ENCODE data around the gene SMARCA4.

SMARCA4 gene

GRCh38 chr19:11010041-11010440, 49.2 kb downstream of the SMARCA4 start:
- H3K4me3 ChIP-seq (ENCODE audit: low read depth, low read length) = no peak overlapping the region

GRCh38 chr19:11012507-11012906, 51.7 kb downstream of the SMARCA4 start:
- H3K4me3 ChIP-seq (ENCODE audit: low read depth, low read length) = no peak overlapping the region

- H3K4me3 ChIP-seq (ENCODE audit: low read depth, low read length) = no peak overlapping the region
Measured at GRCh38 chr19:11013771-11014170, 52.9 kb downstream of the SMARCA4 start.

GRCh38 chr19:11014403-11014911, 53.6 kb downstream of the SMARCA4 start:
- no peak overlapping the region for H3K4me3 ChIP-seq (ENCODE audit: low read depth, low read length)

- no peak overlapping the region for H3K4me3 ChIP-seq (ENCODE audit: low read depth, low read length)
Measured at GRCh38 chr19:11016631-11017030, 55.8 kb downstream of the SMARCA4 start.

- H3K4me3 ChIP-seq (ENCODE audit: low read depth, low read length) = no peak overlapping the region
Measured at GRCh38 chr19:11017275-11018035, 56.6 kb downstream of the SMARCA4 start.

- no peak overlapping the region for H3K4me3 ChIP-seq (ENCODE audit: low read depth, low read length)
Measured at GRCh38 chr19:11018179-11018578, 57.3 kb downstream of the SMARCA4 start.

- no peak overlapping the region for H3K4me3 ChIP-seq (ENCODE audit: low read depth, low read length)
Measured at GRCh38 chr19:11018763-11019162, 57.9 kb downstream of the SMARCA4 start.

GRCh38 chr19:11019262-11019661, 58.4 kb downstream of the SMARCA4 start:
- no peak overlapping the region for H3K4me3 ChIP-seq (ENCODE audit: low read depth, low read length)

- no peak overlapping the region for H3K4me3 ChIP-seq (ENCODE audit: low read depth, low read length)
Measured at GRCh38 chr19:11019824-11020223, 59.0 kb downstream of the SMARCA4 start.

GRCh38 chr19:11020423-11020822, 59.6 kb downstream of the SMARCA4 start:
- H3K4me3 ChIP-seq (ENCODE audit: low read depth, low read length) = no peak overlapping the region

- no peak overlapping the region for H3K4me3 ChIP-seq (ENCODE audit: low read depth, low read length)
Measured at GRCh38 chr19:11020982-11021759, 60.3 kb downstream of the SMARCA4 start.

GRCh38 chr19:11021760-11022144, 60.9 kb downstream of the SMARCA4 start:
- H3K4me3 ChIP-seq (ENCODE audit: low read depth, low read length) = no peak overlapping the region

GRCh38 chr19:11023016-11023415, 62.2 kb downstream of the SMARCA4 start:
- no peak overlapping the region for H3K4me3 ChIP-seq (ENCODE audit: low read depth, low read length)

GRCh38 chr19:11023710-11024109, 62.9 kb downstream of the SMARCA4 start:
- no peak overlapping the region for H3K4me3 ChIP-seq (ENCODE audit: low read depth, low read length)

GRCh38 chr19:11024259-11024658, 63.4 kb downstream of the SMARCA4 start:
- H3K4me3 ChIP-seq (ENCODE audit: low read depth, low read length) = no peak overlapping the region

- H3K4me3 ChIP-seq (ENCODE audit: low read depth, low read length) = no peak overlapping the region
Measured at GRCh38 chr19:11025006-11025405, 64.2 kb downstream of the SMARCA4 start.

- no peak overlapping the region for H3K4me3 ChIP-seq (ENCODE audit: low read depth, low read length)
Measured at GRCh38 chr19:11025445-11025844, 64.6 kb downstream of the SMARCA4 start.

GRCh38 chr19:11025997-11026396, 65.2 kb downstream of the SMARCA4 start:
- no peak overlapping the region for H3K4me3 ChIP-seq (ENCODE audit: low read depth, low read length)

GRCh38 chr19:11027381-11027780, 66.6 kb downstream of the SMARCA4 start:
- H3K4me3 ChIP-seq (ENCODE audit: low read depth, low read length) = no peak overlapping the region

- no peak overlapping the region for H3K4me3 ChIP-seq (ENCODE audit: low read depth, low read length)
Measured at GRCh38 chr19:11028146-11028545, 67.3 kb downstream of the SMARCA4 start.

- H3K4me3 ChIP-seq (ENCODE audit: low read depth, low read length) = no peak overlapping the region
Measured at GRCh38 chr19:11031421-11032070, 70.7 kb downstream of the SMARCA4 start.

Data from iPS-11a (cell line).